ENCODE data around the gene EIF4G3.
"Not testable (repeated sequence)": the region's sequence is repeated elsewhere in the genome, so short reads cannot be mapped to it uniquely, and the experiment has no call there.

Gene EIF4G3

DNA sequence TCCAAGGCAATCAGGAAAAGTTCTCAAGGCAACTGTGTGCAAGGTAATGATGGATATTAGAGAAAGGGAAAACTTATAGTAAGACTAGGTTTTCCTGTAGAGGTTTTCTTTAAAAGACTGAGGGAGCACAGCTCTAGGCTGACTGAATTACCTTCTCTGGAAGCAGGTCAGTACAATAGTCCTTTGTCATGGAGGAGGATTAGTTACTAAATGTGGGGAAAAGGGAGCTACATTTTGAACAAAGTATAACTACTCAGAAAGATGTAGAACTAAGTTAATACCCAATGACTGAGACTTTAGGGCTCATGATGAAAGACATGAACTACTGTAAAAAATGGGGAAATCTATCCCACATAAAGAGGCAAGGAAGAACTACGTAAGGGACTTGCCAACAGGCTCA lies 241.0 kb downstream of the EIF4G3 start:
- no peak for DNase-seq (ENCODE audit: low spot score)

DNA sequence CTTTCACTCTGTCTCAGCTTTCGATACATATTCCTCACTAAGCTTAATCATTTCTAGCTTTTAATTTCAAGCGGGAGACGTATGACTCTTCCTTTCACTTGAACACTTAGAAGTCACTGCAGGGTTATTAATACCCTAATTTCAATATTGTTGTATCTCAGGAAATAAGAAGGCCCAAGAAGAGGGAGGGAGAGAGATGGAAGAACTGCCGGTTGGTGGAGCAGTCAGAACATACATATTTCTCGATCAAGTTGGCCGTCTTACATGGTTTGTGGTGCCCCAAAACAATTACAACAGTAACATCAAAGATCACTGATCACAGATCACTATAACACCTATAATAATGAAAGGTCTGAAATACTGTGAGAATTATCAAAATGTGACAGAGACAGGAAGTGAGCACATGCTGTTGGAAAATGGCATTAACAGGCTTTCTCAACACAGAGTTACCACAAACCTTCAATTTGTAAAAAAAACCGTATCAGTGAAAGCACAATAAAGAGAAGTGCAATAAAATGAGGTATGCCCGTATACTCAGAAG lies 244.2 kb downstream of the EIF4G3 start:
- no peak for DNase-seq (ENCODE audit: low spot score)

DNA sequence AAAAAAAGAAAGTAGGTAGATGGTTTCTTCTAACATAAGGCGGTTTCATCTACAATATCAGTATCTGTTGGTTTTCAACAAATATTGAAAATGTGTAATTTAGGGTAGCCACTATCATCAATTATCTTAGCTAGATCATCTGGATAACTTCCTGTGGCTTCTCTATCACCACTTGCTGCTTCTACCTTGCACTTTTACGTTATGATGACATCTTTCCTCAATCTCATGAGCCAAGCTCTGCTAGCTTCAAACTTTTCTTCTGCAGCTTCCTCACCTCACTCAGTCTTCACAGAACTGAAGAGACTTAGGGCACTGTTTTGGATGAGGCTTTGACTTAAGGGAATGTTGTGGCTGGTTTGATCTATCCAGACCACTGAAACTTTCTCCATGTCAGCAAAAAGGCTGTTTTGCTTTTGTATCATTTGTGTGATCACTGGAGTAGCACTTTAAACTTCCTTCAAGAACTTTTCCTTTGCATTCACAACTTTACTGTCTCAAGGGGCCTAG lies 244.7 kb downstream of the EIF4G3 start:
- no peak for DNase-seq (ENCODE audit: low spot score)

DNA sequence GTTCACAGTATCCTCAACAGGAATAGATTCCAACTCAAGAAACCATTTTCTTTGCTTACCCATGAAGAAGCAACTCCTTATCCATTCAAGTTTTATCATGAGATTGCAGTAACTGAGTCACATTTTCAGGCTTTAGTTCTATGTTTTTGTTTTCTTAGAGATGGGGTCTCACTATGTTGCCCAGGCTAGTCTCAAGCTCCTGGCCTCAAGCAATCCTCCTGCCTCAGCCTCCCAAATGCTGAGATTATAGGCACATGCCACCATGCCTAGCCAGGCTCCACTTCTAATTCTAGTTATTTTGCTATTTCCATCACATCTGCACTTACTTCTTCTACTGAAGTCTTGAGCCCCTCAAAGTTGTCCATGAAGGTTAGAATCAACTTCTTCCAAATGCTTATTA lies 246.3 kb downstream of the EIF4G3 start:
- DNase-seq (ENCODE audit: low spot score), result no peak

DNA sequence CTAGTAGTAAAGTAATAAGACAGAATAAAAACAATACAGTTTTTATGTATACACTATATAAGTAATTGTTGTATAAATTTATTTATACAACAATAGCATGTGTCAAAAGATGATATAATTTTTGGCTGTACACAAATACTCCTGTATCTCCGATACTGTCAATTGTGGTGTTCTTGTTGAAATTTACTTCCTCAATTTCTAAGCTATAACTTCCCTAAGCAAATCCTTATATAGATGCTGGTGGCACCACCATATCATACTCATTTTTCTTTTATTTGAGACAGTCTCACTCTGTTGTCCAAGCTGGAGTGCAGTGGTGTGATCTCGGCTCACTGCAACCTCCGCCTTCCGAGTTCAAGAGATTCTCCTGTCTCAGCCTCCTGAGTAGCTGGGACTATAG lies 248.6 kb downstream of the EIF4G3 start:
- DNase-seq (ENCODE audit: low spot score), result no peak

DNA sequence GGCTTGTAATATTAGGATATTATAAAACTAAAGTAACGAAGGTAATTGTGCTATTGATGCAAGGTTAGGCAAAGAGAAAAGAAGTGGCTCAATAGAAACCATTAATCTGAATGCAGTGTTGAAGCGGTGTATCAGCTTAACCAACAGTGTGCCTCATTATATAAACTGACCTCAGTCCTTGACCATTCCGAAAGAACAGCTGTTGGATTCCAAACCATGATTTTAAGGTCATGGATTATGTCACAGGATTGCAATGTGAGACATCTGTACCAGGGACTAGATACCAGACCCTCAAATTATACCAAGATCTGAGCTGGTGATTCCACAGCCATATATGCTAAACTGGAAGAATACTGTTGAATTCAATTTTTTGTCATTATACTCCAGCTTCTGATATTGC lies 255.4 kb downstream of the EIF4G3 start:
- DNase-seq (ENCODE audit: low spot score), result no peak

DNA sequence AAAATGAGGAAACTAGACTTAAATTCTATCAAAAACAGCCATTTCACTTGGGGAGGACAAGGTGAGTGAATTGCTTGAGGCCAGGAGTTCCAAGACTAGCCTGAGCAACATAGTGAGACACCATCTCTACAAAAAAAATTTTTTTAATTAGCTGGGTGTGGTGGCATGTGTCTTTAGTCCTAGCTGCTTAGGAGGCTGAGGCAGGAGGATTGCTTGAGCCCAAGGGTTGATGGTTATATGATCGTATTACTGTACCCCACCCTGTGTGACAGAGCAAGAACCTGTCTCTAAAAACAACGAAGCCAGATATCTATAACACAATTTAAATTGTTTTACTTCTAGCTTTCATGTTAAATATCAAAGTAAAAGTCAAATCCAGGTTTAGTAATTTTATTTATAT lies 263.5 kb downstream of the EIF4G3 start:
- DNase-seq (ENCODE audit: low spot score), result no peak

DNA sequence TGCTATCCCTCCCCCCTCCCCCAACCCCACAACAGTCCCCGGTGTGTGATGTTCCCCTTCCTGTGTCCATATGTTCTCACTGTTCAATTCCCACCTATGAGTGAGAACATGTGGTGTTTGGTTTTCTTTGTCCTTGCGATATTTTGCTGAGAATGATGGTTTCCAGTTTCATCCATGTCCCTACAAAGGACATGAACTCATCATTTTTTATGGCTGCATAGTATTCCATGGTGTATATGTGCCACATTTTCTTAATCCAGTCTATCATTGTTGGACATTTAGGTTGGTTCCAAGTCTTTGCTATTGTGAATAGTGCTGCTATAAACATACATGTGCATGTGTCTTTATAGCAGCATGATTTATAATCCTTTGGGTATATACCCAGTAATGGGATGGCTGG lies 269.2 kb downstream of the EIF4G3 start:
- not testable (repeated sequence) for DNase-seq (ENCODE audit: low spot score)

DNA sequence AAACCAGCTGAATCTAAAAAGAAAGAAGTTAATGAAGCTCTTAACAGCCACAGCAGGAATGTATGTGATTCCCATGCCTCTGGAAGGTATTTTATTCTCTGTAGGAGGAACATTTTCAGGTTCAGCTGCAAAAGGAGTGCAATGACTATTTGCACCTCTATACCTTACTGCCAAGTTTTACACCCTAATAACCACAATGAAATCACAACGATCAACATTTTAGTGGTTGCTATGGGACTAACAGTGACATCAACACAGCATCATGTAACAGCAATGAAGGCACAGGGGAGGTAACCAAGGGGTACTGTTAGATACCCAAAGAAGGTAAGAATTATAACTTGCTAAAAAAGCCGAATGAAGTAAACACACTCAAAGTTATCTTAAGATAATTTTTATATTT lies 273.3 kb downstream of the EIF4G3 start:
- DNase-seq (ENCODE audit: low spot score), result no peak

DNA sequence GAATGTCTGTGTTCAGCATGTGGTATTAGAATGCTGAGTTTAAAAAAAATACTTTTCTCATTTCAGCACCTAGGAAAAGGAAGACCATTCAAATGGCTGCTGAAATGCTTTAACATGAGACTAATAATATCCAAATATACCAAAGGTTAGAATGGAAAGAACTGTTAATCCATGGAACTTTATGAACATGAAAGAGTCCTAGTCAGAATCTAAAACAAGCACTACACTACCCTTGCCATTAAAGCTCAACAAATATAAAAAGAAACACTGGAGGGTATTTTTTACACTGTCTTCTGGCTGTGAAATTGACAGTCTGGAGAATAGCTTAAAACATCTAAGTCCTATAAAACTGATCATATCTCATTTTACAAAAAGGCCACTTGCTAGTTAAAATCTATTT lies 276.6 kb downstream of the EIF4G3 start:
- no peak for DNase-seq (ENCODE audit: low spot score)

DNA sequence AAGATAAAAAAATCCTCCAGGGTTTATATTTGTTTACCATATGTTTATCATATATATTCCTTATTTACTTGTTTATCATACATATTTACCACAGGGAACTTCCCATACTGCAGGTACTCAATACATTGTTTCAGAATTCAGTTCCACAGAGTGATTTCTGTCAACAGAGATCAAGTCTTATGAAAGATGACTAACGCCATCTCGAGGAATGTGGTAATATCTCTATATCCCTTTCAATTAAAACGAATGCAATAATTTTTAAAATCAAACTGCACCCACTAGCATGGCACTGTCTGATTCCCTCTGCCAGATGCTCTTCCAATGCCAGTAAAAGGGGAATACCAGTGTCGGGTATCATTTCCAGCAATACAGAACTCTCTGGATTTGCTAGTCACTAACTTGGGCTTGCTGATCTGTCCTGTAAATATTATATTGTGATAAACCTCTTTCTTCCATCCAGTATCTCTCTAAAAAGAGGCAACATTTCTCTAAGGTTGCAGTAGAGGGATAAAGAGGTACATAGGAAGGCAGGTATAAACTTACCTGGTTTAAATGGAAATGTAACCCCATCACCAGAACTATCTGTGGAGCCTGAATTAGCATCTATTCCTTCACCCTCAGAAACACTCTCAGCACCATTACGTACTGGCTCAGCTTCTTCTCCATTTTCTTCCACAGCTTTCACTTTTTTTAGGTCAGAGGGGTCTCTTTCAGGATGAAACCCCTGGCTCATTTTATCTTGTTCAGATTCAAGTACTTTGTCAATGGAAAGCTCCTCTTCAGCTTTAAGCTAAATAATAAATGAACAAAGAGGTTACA lies 277.3 kb downstream of the EIF4G3 start:
- DNase-seq (ENCODE audit: low spot score), result no peak

DNA sequence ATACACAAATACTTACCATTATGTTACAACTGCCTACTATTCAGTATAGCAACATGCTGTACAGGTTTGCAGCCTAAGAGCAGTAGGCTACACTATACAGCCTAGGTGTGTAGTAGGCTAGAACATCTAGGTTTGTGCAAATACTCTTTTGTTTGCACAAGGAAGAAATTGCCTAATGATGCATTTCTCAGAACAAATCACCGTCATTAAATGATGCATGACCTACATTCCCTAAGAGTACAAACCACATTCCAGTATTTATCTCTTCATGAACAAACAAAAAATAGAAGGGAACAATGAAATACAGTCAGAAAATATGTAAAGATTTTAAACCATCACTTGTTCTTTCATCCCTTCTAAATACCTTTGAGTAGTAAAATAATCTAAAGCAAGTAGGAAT lies 279.9 kb downstream of the EIF4G3 start:
- peak; percentile 9 for DNase-seq (ENCODE audit: low spot score)

DNA sequence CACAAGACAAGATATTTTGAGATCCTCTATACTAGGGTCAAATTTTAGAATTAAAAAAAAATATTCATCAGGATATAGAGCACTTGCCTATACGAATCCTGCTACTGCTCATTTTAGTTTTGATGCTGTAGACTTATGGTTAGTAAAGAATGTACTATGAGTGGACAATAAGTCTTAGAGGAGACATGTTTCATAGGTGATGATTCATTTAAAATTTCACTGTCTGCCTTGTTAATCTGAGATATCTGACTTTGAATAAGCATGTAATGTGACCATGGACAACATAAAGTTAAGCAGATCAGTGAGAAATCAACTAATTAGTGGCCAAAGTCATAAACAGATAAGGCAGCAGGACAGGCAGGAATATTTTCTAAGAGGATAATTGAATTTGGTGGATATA lies 282.8 kb downstream of the EIF4G3 start:
- DNase-seq (ENCODE audit: low spot score), result no peak

DNA sequence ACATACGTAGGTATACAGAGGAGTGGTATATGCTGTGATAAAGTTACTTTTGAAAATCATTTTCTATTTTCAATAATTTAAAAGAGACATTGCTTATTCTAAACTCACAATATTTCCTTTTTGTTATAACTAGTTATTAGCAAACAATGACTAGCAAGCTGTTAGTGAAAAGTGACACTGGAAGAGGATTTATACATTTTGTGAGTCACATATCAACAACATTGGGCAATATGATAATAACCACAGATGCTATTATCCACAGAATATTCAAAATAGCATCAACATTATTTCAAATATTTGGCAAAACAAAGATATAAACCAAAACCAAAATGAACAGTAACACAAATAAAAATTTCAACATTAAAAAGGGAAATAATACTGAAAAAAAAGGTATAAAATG lies 285.6 kb downstream of the EIF4G3 start:
- DNase-seq (ENCODE audit: low spot score), result no peak

DNA sequence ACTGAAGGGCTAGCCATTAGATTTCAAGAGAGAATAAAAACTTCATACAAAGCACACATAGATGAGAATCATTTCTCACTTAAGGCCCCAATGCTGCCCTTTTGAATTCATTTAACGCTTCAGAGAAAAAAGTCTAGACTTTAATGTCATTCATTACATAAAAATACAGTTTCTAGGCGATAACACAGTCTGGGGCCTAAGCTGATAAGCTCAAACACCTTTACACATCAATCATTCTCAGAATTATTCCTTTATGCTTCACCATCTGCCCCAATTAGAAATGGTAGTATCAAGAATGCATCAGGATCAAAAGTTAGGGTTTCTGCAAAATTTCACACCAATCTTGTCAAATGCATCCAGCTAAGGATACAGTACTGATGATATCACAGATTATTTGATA lies 289.5 kb downstream of the EIF4G3 start:
- DNase-seq (ENCODE audit: low spot score), result no peak

DNA sequence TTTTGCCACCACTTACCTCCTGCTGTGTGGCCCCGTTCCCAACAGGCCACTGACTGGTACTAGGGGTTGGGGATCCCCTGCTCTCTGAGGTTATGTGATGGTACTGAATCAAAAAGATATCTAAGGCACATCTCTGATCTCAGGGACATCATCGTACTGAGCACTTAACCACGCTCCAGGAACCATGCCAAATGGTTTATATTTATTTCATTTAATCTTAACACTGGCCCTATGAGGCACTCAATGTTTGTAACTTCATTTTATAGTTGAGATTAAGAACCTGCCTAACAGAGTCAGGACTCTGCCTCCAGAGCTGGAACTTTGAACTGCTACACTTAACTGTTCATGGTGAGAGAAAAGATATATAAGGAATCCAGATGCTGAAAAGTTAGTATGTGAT lies 291.6 kb downstream of the EIF4G3 start:
- DNase-seq (ENCODE audit: low spot score), result no peak

DNA sequence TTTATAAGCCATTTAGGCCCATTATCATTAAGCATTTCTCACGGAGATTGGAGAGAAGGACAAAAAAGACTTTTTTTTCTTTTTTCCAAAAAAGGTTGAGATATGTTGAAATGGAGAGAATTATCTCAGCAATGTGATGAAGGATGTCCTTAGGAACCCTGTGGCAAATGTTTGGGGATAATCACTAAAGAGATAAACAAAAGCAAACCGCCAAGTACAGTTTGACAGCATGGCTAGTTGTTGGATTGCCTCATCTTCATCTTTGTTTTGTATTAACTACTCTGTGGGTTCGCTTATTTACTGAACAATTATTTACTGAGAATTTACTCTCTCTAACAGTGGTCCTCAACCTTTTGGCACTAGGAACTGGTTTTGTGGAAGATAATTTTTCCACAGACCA lies 292.2 kb downstream of the EIF4G3 start:
- DNase-seq (ENCODE audit: low spot score), result no peak

DNA sequence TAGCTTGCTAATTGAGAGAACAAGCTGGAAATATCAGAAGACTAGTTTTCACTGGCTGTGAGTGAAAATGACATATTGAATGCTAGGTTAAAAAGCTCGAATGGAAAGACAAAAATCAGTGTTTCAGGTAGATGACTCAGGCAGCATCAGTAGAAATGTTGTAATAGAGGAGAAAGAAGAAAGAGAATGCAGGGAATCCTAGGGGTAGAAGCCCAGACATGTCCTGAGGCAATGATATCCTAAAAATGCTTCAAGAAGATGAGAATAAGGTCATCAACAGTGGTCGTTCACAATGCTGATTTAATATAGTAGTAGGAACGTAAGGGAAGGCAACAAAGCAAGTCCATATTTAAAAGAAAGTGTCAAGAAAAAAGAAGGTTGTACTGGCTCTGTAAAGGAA lies 292.9 kb downstream of the EIF4G3 start:
- no peak for DNase-seq (ENCODE audit: low spot score)

DNA sequence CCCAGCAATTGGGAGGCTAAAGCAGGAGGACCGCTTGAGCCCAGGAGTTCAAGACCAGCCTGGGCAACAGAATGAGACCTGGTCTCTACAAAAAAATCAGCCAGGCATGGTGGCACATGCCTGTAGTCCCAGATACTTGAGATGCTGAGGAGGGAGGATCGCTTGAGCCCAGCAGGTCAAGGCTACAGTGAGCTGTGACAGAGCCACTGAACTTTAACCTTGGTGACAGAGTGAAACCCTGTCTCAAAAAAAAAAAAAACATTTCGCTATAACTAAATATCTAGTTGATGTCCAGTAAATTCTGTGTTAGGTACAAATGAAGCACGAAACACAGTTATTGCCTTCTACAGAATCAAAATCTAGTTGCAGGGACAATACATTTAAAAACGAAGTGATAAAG lies 293.9 kb downstream of the EIF4G3 start:
- no peak for DNase-seq (ENCODE audit: low spot score)

DNA sequence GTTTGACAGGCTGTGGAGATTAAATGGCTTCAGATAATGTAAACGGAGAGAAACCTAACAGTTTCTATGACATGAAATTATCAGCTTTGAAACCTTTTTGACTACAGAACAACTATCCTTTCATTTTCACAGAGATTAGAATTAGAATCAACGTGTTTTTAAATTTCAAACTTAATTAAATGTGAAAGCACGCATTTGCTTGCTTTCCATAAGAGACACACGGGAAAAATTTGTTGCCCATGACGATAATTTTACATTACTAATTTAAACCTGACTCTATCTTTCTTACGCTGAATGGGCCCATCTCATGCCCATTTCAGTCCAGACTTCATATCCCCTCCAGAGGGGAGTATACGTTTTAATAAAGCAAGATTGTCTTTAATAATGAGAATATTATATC lies 297.9 kb downstream of the EIF4G3 start:
- DNase-seq (ENCODE audit: low spot score), result no peak

DNA sequence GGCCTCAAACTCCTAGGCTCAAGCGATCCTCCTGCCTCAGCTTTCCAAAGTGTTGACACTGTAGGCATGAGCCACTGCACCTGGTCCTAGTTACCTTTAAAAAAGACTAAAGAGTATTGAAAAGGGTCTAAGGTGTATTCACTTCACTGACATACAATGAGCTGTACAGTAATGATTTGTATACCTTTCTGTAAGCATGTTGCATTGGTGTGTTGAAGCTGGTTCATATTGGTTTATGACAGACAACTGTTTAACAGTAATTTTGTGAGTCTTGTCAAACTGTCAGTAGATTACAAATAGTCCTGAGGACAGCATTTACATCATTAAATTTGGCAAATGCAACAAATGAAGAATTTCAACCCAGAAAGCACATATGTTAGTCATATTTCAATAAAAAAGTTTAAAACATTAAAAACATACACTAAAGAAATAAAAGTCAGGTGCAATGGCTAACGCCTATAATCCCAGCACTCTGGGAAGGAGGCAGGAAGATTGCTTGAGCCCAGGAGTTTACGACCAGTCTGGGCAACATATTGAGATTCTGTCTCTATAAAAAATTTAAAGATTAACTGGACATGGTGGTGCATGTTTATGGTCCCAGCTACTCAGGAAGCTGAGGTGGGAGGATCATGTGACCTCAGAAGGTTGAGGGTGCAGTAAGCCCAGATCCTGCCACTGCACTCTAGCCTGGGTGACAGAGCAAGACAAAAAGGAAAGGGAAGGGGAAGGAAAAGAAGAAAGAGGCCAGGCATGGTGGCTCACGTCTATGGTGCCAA lies 301.3 kb downstream of the EIF4G3 start:
- DNase-seq (ENCODE audit: low spot score), result no peak

DNA sequence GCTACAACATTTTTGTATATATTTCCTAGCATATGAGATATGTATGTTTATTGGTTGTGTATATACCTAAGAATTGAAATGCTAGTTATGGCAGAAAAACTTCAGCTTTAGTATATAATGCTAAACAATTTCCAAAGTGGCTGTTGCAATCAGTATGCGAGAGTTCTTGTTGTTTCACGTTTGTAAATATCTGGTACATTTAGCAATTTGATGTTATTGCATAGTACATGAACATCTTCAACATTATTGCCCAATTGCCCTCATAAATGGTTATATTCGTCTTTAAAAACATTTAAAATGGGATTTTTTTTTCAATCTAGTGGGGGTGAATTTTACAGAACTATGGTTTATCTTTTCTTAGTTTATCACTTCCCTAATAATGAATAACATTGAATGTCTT lies 303.4 kb downstream of the EIF4G3 start:
- no peak for DNase-seq (ENCODE audit: low spot score)

DNA sequence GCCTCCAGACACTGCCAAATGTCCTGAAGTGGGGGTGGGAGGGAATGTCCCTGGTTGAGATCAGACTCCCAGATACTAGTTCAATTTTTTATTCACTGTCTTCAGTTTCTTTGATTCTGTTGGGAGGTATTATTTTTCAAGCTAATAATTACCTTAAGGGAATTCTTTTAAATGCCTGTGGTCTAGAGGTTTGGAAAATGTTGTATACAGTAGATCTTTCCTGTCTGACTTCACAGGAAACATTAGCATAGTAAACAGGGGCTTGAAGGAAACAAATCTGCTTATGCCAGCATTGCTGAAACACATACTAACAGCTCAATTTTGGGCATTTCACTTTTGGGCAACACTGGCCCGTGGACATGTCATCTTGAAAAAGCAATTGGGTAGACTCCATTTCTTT lies 305.3 kb downstream of the EIF4G3 start:
- no peak for DNase-seq (ENCODE audit: low spot score)

All from SW480 (cell line).